Liver (tissue), 9 donors: ENCODE measurements around the gene CSH2. TPM values are rescaled to one million over a fixed set of nuclear protein-coding genes. Genes with fewer than 3 reads are reported as not detected.
"Not testable (repeated sequence)": the region's sequence is repeated elsewhere in the genome, so short reads cannot be mapped to it uniquely, and the experiment has no call there.

Source experiments
- DNase-seq: peaks from one replicate; pipeline ENCODE4 v3.0.0-alpha.2; 2017; ENCODE audit warnings: low spot score
- H3K27ac ChIP-seq, 2 donors: one replicate each; pipeline ENCODE4 v1.7.0; 2013; ENCODE audit warnings: inconsistent platforms in 2 of 2, low read length in 2 of 2, control low read depth in 1 of 2, low read depth in 1 of 2, mild to moderate bottlenecking in 1 of 2
- H3K27me3 ChIP-seq, 4 donors: one replicate each; pipeline versions ENCODE4 v1.6.1 to v1.7.0; 2013; ENCODE audit warnings: low read length in 3 of 4, inconsistent platforms in 1 of 4, mild to moderate bottlenecking in 1 of 4, moderate library complexity in 1 of 4; ENCODE audit not compliant: control insufficient read depth in 4 of 4, insufficient read depth in 4 of 4
- H3K36me3 ChIP-seq, 4 donors: one replicate each; pipeline versions ENCODE4 v1.6.1 to v1.7.0; 2013; ENCODE audit warnings: low read length in 3 of 4, mild to moderate bottlenecking in 3 of 4, low read depth in 1 of 4, moderate library complexity in 1 of 4; ENCODE audit not compliant: control insufficient read depth in 4 of 4, insufficient read depth in 3 of 4
- H3K4me1 ChIP-seq, 4 donors: one replicate each; pipeline versions ENCODE4 v1.6.1 to v1.7.0; 2013; ENCODE audit warnings: low read length in 3 of 4, mild to moderate bottlenecking in 3 of 4, moderate library complexity in 1 of 4; ENCODE audit not compliant: control insufficient read depth in 4 of 4, insufficient read depth in 4 of 4
- H3K4me3 ChIP-seq, 3 donors: one replicate each; pipeline versions ENCODE4 v1.6.1 to v1.7.0; 2013; ENCODE audit warnings: low read length in 3 of 3, control low read depth in 1 of 3, low read depth in 1 of 3, mild to moderate bottlenecking in 1 of 3
- H3K9ac ChIP-seq, 2 donors: one replicate each; pipeline ENCODE4 v1.7.0; 2013; ENCODE audit warnings: low read length in 2 of 2, mild to moderate bottlenecking in 2 of 2, moderate library complexity in 2 of 2, control low read depth in 1 of 2, low read depth in 1 of 2
- H3K9me3 ChIP-seq, 4 donors: one replicate each; pipeline versions ENCODE4 v1.6.1 to v1.7.0; 2013; ENCODE audit warnings: low read length in 3 of 4; ENCODE audit not compliant: control insufficient read depth in 4 of 4
- ATF3 ChIP-seq: IDR thresholded peaks from 2 replicates; pipeline ENCODE4 v1.6.1; 2016; ENCODE audit warnings: antibody characterized with exemption
- CTCF ChIP-seq: fragments of 150-350 bp; IDR thresholded peaks from 2 replicates; pipeline ENCODE4 v1.5.1; 2017; ENCODE audit warnings: improper control_type of control experiment, low read depth, low read length; ENCODE audit not compliant: missing input control
- EGR1 ChIP-seq, 2 donors: IDR thresholded peaks; 2 replicates each; pipeline ENCODE4 v1.6.1; 2016 to 2018; ENCODE audit warnings: antibody characterized with exemption in 2 of 2, low read depth in 2 of 2
- FOXA1 ChIP-seq: IDR thresholded peaks from 2 replicates; pipeline ENCODE4 v1.6.1; 2016; ENCODE audit warnings: antibody characterized with exemption
- FOXA2 ChIP-seq: IDR thresholded peaks from 2 replicates; pipeline ENCODE4 v1.6.1; 2016; ENCODE audit warnings: antibody characterized with exemption
- GABPA ChIP-seq, 2 donors: IDR thresholded peaks in 1 of 2; conservative IDR thresholded peaks in 1 of 2; 2 replicates each; pipeline ENCODE4 v1.6.1; 2016; ENCODE audit warnings: antibody characterized with exemption in 2 of 2, mild to moderate bottlenecking in 1 of 2, moderate library complexity in 1 of 2
- HNF4A ChIP-seq, 2 donors: conservative IDR thresholded peaks; 2 replicates each; pipeline ENCODE4 v1.6.1; 2016; ENCODE audit warnings: antibody characterized with exemption in 2 of 2, mild to moderate bottlenecking in 2 of 2
- HNF4G ChIP-seq: IDR thresholded peaks from 2 replicates; pipeline ENCODE4 v1.6.1; 2016; ENCODE audit warnings: antibody characterized with exemption
- JUND ChIP-seq, 2 donors: IDR thresholded peaks; 2 replicates each; pipeline ENCODE4 v1.6.1; 2016; ENCODE audit warnings: antibody characterized with exemption in 2 of 2
- MAX ChIP-seq: IDR thresholded peaks from 2 replicates; pipeline ENCODE4 v1.6.1; 2016; ENCODE audit warnings: antibody characterized with exemption
- NR2F2 ChIP-seq: IDR thresholded peaks from 2 replicates; pipeline ENCODE4 v1.6.1; 2016; ENCODE audit warnings: antibody characterized with exemption
- RAD21 ChIP-seq, 2 donors: IDR thresholded peaks; 2 replicates each; pipeline ENCODE4 v1.6.1; 2016; ENCODE audit warnings: antibody characterized with exemption in 2 of 2, mild to moderate bottlenecking in 2 of 2
- REST ChIP-seq: IDR thresholded peaks from 2 replicates; pipeline ENCODE4 v1.6.1; 2016; ENCODE audit warnings: antibody characterized with exemption, mild to moderate bottlenecking
- RXRA ChIP-seq, 2 donors: IDR thresholded peaks; 2 replicates each; pipeline ENCODE4 v1.6.1; 2017 to 2018; ENCODE audit warnings: antibody characterized with exemption in 2 of 2, mild to moderate bottlenecking in 1 of 2
- SP1 ChIP-seq: IDR thresholded peaks from 2 replicates; pipeline ENCODE4 v1.6.1; 2018; ENCODE audit warnings: antibody characterized with exemption, mild to moderate bottlenecking
- TAF1 ChIP-seq: conservative IDR thresholded peaks from 2 replicates; pipeline ENCODE4 v1.6.1; 2016; ENCODE audit warnings: antibody characterized with exemption, mild to moderate bottlenecking
- YY1 ChIP-seq: IDR thresholded peaks from 2 replicates; pipeline ENCODE4 v1.6.1; 2016; ENCODE audit warnings: antibody characterized with exemption, mild to moderate bottlenecking
- ZBTB33 ChIP-seq: IDR thresholded peaks from 2 replicates; pipeline ENCODE4 v1.6.1; 2016; ENCODE audit warnings: antibody characterized with exemption
- WGBS: extraction: QIAGEN DNeasy Blood & Tissue Kit; methylation state at CpG from one replicate; pipeline ENCODE4 v1.1.7; 2013; 5-methylcytosine and 5-hydroxymethylcytosine counted together
- polyA plus RNA-seq, 2 donors: library from polyadenylated mRNA; stranded (reverse) in 1 of 2; unstranded in 1 of 2; fragments of 200-250 nt in 1 of 2; fragments of >200 nt in 1 of 2; fragmentation: Nextera tagmentation in 1 of 2; extraction: Ambion mirVana in 1 of 2; gene quantifications; one replicate each; pipeline versions ENCODE4 v1.2.1 to v1.2.3, GENCODE V29; 2013 to 2015
- total RNA-seq, 2 donors: library from RNA; depleted of rRNA; stranded (reverse); fragments of >200 nt; gene quantifications; one replicate each; pipeline ENCODE4 v1.2.3, GENCODE V29; 2014
- donor health status: healthy.
- donor health status: healthy.
- donor health status: healthy.
- donor health status: healthy.
- donor health status: healthy.

Gene CSH2
- total and polyA plus RNA-seq, 4 donors, result not detected

GRCh38 chr17:63918789-63919305, 45.4 kb upstream of the CSH2 start, which contains the start of gene GH1:
Gene GH1 (minus strand): TSS chr17:63918839. CDS start chr17:63918776, 63 bp downstream.
- not testable (repeated sequence) for H3K9ac ChIP-seq, H3K36me3 ChIP-seq, H3K4me3 ChIP-seq, H3K9me3 ChIP-seq, H3K27ac ChIP-seq, H3K4me1 ChIP-seq, DNase-seq, H3K27me3 ChIP-seq
- 49% methylated on average over 10 of the region's 10 CpGs for WGBS

GRCh38 chr17:63918305-63918704, 44.8 kb upstream of the CSH2 start:
- WGBS, result 52% methylated on average over 10 of the region's 10 CpGs
- TF ChIP-seq CTCF, result no peak
- no peak for TF ChIP-seq REST
- no peak for TF ChIP-seq YY1
- TF ChIP-seq NR2F2, result no peak
- no peak for TF ChIP-seq EGR1 (IDR thresholded peaks at IDR 0.05; ENCODE audit: low read depth in 2 of 2)
- no peak for TF ChIP-seq GABPA (IDR thresholded peaks at IDR 0.05 in 1 of 2, conservative IDR thresholded peaks at IDR 0.05 in 1 of 2)
- no peak for TF ChIP-seq FOXA1
- TF ChIP-seq SP1, result no peak
- no peak for TF ChIP-seq ZBTB33
- TF ChIP-seq HNF4G, result no peak
- TF ChIP-seq MAX, result no peak
- TF ChIP-seq RXRA (IDR thresholded peaks at IDR 0.05), result no peak
- TF ChIP-seq JUND (IDR thresholded peaks at IDR 0.05), result no peak
- TF ChIP-seq TAF1, result no peak
- no peak for TF ChIP-seq RAD21 (IDR thresholded peaks at IDR 0.05)
- TF ChIP-seq ATF3, result no peak
- TF ChIP-seq HNF4A (conservative IDR thresholded peaks at IDR 0.05), result no peak
- TF ChIP-seq FOXA2, result no peak
- DNase-seq, result no peak
- Histone ChIP-seq H3K27me3 (no peaks in the 10 kb centered on the region), H3K9ac (no peak overlapping the region), H3K9me3 (no peaks in the 10 kb centered on the region), H3K27ac (no peak overlapping the region), H3K36me3 (no peaks in the 10 kb centered on the region), H3K4me3 (no peak overlapping the region), H3K4me1 (peaks cover 0 to 3% (median 0%) of the 10 kb centered on the region in 4 donors)
